Endodermal cell (in vitro differentiated cells): ENCODE results near the gene PHIP. TPM values are rescaled to one million over a fixed set of nuclear protein-coding genes. Genes with fewer than 3 reads are reported as not detected.

ENCODE experiments used
- DNase-seq: peaks from one replicate; pipeline ENCODE4 v3.0.0-alpha.2; 2017
- H3K27ac ChIP-seq: 2 replicates; pipeline ENCODE4 v1.5.1; 2013; ENCODE audit warnings: mild to moderate bottlenecking, low read depth, low read length, moderate library complexity
- H3K27me3 ChIP-seq: 2 replicates; pipeline ENCODE4 v1.6.1; 2013; ENCODE audit warnings: mild to moderate bottlenecking, low read length, moderate library complexity; ENCODE audit not compliant: insufficient read depth, control insufficient read depth, poor library complexity, severe bottlenecking
- H3K36me3 ChIP-seq: 2 replicates; pipeline ENCODE4 v1.7.0; 2013; ENCODE audit warnings: mild to moderate bottlenecking, low read length, moderate library complexity; ENCODE audit not compliant: control insufficient read depth, insufficient read depth
- H3K4me1 ChIP-seq: one replicate; pipeline ENCODE4 v1.7.0; 2013; ENCODE audit warnings: low read length; ENCODE audit not compliant: control insufficient read depth, insufficient read depth
- H3K4me3 ChIP-seq: 2 replicates; pipeline ENCODE4 v1.5.1; 2013; ENCODE audit warnings: mild to moderate bottlenecking, low read length, moderate library complexity
- H3K9ac ChIP-seq: 2 replicates; pipeline ENCODE4 v1.6.1; 2013; ENCODE audit warnings: mild to moderate bottlenecking, low read length, moderate library complexity; ENCODE audit not compliant: poor library complexity, severe bottlenecking; ENCODE audit errors: extremely low read depth
- H3K9me3 ChIP-seq: 2 replicates; pipeline ENCODE4 v1.6.1; 2013; ENCODE audit warnings: mild to moderate bottlenecking, low read length, moderate library complexity; ENCODE audit not compliant: control insufficient read depth
- H3K27ac Mint-ChIP-seq: 2 replicates; pipeline ENCODE4 v1.8.0; 2020; ENCODE audit warnings: mixed read lengths
- H3K27me3 Mint-ChIP-seq: 2 replicates; pipeline ENCODE4 v1.8.0; 2021; ENCODE audit warnings: mild to moderate bottlenecking, mixed read lengths; ENCODE audit not compliant: insufficient read depth
- H3K36me3 Mint-ChIP-seq: 2 replicates; pipeline ENCODE4 v1.8.0; 2020; ENCODE audit warnings: low read depth, mixed read lengths
- H3K4me1 Mint-ChIP-seq: 2 replicates; pipeline ENCODE4 v1.8.0; 2020; ENCODE audit warnings: mixed read lengths
- H3K4me3 Mint-ChIP-seq: 2 replicates; pipeline ENCODE4 v1.8.0; 2020; ENCODE audit warnings: mild to moderate bottlenecking, moderate library complexity, mixed read lengths
- H3K9me3 Mint-ChIP-seq: 2 replicates; pipeline ENCODE4 v1.8.0; 2020; ENCODE audit warnings: mild to moderate bottlenecking, mixed read lengths
- WGBS, 2 experiments: methylation state at CpG; one replicate each; pipeline versions ENCODE4 v1.1.5 to v1.1.7; 2013; ENCODE audit warnings: missing lambda C conversion rate in 2 of 2, mixed read lengths in 1 of 2; ENCODE audit not compliant: insufficient coverage in 1 of 2, insufficient read length in 1 of 2; 5-methylcytosine and 5-hydroxymethylcytosine counted together
- total RNA-seq, 2 donors: library from RNA; stranded (reverse); fragmentation: NEBNext Ultra II Directional in 1 of 2; extraction: Animal tissue kit (Norgen Biotek cat#: 25700) in 1 of 2; gene quantifications; 2 replicates in 1 of 2; 3 replicates in 1 of 2; pipeline ENCODE4 v1.2.1, GENCODE V29; 2021
- TF ChIP-seq, protein P1 (sequence below): fragments of 200-600 bp; sonication (generic); conservative IDR thresholded peaks from 2 replicates; pipeline ENCODE4 v1.5.0; 2021; ENCODE audit warnings: antibody characterized with exemption, mild to moderate bottlenecking

Gene PHIP
- total RNA-seq, 2 donors from 2014 or later = 49.8 to 59.7 TPM

- TF ChIP-seq, protein P1, sequence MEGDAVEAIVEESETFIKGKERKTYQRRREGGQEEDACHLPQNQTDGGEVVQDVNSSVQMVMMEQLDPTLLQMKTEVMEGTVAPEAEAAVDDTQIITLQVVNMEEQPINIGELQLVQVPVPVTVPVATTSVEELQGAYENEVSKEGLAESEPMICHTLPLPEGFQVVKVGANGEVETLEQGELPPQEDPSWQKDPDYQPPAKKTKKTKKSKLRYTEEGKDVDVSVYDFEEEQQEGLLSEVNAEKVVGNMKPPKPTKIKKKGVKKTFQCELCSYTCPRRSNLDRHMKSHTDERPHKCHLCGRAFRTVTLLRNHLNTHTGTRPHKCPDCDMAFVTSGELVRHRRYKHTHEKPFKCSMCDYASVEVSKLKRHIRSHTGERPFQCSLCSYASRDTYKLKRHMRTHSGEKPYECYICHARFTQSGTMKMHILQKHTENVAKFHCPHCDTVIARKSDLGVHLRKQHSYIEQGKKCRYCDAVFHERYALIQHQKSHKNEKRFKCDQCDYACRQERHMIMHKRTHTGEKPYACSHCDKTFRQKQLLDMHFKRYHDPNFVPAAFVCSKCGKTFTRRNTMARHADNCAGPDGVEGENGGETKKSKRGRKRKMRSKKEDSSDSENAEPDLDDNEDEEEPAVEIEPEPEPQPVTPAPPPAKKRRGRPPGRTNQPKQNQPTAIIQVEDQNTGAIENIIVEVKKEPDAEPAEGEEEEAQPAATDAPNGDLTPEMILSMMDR = no peak
- no peak overlapping the region for H3K9ac ChIP-seq
- no peak overlapping the region for H3K27ac Mint-ChIP-seq
- H3K36me3 Mint-ChIP-seq = peaks cover 55% of the 10 kb centered on the region
- peaks cover 84% of the 10 kb centered on the region for H3K36me3 ChIP-seq
- WGBS, 2 experiments = 94% methylated on average over 1 of the region's 1 CpG; no CpG with 5 or more reads in 1 of the 2 experiments
- no peak for DNase-seq
- H3K9me3 Mint-ChIP-seq = no peaks in the 10 kb centered on the region
- H3K4me1 Mint-ChIP-seq = no peaks in the 10 kb centered on the region
- no peak overlapping the region for H3K27ac ChIP-seq
- H3K27me3 Mint-ChIP-seq = no peaks in the 10 kb centered on the region
- no peak overlapping the region for H3K4me3 ChIP-seq
- H3K4me1 ChIP-seq = no peaks in the 10 kb centered on the region
- no peak overlapping the region for H3K4me3 Mint-ChIP-seq
- no peaks in the 10 kb centered on the region for H3K27me3 ChIP-seq
- no peaks in the 10 kb centered on the region for H3K9me3 ChIP-seq
These were observed 76.6 kb downstream of the PHIP start for GRCh38 chr6:79001415-79001814.

DNA sequence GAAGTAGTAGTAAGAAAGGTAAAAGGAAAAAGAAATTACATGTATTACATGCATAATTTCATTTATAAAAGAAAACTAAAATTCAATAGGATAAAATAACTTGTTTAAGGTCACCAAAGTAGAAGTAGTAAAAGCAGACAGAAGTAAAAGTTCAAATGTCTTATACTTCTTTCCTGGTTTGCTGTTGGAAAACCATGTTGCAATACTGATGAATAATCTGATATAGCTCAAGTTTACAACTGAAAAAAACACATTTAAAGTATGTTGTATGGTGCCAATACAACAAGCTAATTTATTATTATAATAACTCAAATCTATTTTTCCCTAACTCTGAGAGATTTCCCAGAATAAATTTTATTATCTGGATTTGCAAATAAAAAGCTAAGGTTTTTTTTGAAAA, 78.3 kb downstream of the PHIP start:
- no peaks in the 10 kb centered on the region for H3K4me1 ChIP-seq
- H3K9ac ChIP-seq = no peak overlapping the region
- TF ChIP-seq, protein P1 = no peak
- Mint-ChIP-seq H3K27ac (no peak overlapping the region), H3K9me3 (no peaks in the 10 kb centered on the region), H3K27me3 (no peaks in the 10 kb centered on the region), H3K4me3 (no peak overlapping the region), H3K36me3 (peaks cover 72% of the 10 kb centered on the region), H3K4me1 (no peaks in the 10 kb centered on the region)
- peaks cover 11% of the 10 kb centered on the region for H3K9me3 ChIP-seq
- DNase-seq = no peak
- no peak overlapping the region for H3K27ac ChIP-seq
- H3K36me3 ChIP-seq = peaks cover 92% of the 10 kb centered on the region
- H3K27me3 ChIP-seq = no peaks in the 10 kb centered on the region
- no peak overlapping the region for H3K4me3 ChIP-seq

DNA sequence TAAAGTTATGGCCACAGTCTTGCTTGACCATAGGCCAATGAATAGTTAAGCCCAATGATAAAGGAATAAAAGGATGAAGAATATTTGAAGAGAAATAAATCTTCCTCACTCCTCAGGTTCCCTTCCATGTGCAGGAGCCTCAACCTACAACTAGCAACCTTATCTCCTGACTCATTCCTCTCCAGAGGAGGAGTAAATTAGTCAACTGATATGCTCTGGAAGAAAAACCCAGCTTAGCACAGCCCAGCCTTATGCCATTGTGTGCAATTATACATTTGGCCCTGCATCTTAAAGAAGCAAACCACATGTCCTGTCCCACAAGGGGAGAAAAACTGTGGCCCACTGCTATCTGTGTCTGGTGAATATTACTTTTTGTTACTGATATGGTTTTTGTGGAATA, 82.1 kb downstream of the PHIP start:
- Mint-ChIP-seq H3K36me3 (peaks cover 82% of the 10 kb centered on the region), H3K27me3 (no peaks in the 10 kb centered on the region), H3K27ac (no peak overlapping the region), H3K4me3 (no peak overlapping the region), H3K4me1 (no peaks in the 10 kb centered on the region), H3K9me3 (peaks cover 11% of the 10 kb centered on the region)
- TF ChIP-seq, protein P1 = no peak
- peaks cover 91% of the 10 kb centered on the region for H3K36me3 ChIP-seq
- no peaks in the 10 kb centered on the region for H3K4me1 ChIP-seq
- no peaks in the 10 kb centered on the region for H3K27me3 ChIP-seq
- H3K4me3 ChIP-seq = no peak overlapping the region
- no peak for DNase-seq
- no peak overlapping the region for H3K27ac ChIP-seq
- H3K9ac ChIP-seq = no peak overlapping the region
- H3K9me3 ChIP-seq = peaks cover 37% of the 10 kb centered on the region
